HG03457 (cell line): Measurements from ENCODE around the gene COL16A1.

Experiments used
- ATAC-seq: cut with Tn5 transposase; IDR thresholded peaks from one replicate; pipeline ENCODE4 v1.9.1; 2021; ENCODE audit warnings: moderate number of reproducible peaks; ENCODE audit not compliant: unreplicated experiment

COL16A1 gene

GRCh38 chr1:31605908-31606427 lies 97.8 kb downstream of the COL16A1 start:
- no peak for ATAC-seq
